ENCODE data around the gene INTS4. TPM values are rescaled to one million over a fixed set of nuclear protein-coding genes. Genes with fewer than 3 reads are reported as not detected.
"Not testable (repeated sequence)": the region's sequence is repeated elsewhere in the genome, so short reads cannot be mapped to it uniquely, and the experiment has no call there.

INTS4 gene
- total RNA-seq, 4 donors from 2014 or later: 18.8 to 73.9 (median 26.4) TPM

GRCh38 chr11:77851503-77851902 is 143.0 kb downstream of the INTS4 start:
- peaks cover 10% of the 10 kb centered on the region for H3K9me3 ChIP-seq
- no peaks in the 10 kb centered on the region for H3K27me3 ChIP-seq
- H3K36me3 ChIP-seq: peaks cover 72% of the 10 kb centered on the region
- H3K4me3 ChIP-seq: no peak overlapping the region
- TF ChIP-seq POLR2A (IDR thresholded peaks at IDR 0.05) (no peak), CTCF (IDR thresholded peaks at IDR 0.05) (no peak)
- 70% methylated on average over 1 of the region's 1 CpG for WGBS
- no peak overlapping the region for H3K27ac ChIP-seq
- no peak for DNase-seq (ENCODE audit: low spot score in 2 of 2)
- H3K4me1 ChIP-seq: no peaks in the 10 kb centered on the region

- not testable (repeated sequence) for H3K27me3 ChIP-seq; DNase-seq (ENCODE audit: low spot score in 2 of 2); H3K9me3 ChIP-seq; H3K27ac ChIP-seq; H3K4me1 ChIP-seq; H3K4me3 ChIP-seq
- 97% methylated on average over 5 of the region's 5 CpGs for WGBS
- peaks cover 72% of the 10 kb centered on the region for H3K36me3 ChIP-seq
Observed at GRCh38 chr11:77843700-77844099, 150.8 kb downstream of the INTS4 start.

- no peaks in the 10 kb centered on the region for H3K4me1 ChIP-seq
- no peaks in the 10 kb centered on the region for H3K9me3 ChIP-seq
- no peak for DNase-seq (ENCODE audit: low spot score in 2 of 2)
- no peaks in the 10 kb centered on the region for H3K27me3 ChIP-seq
- H3K4me3 ChIP-seq: no peak overlapping the region
- 83% methylated on average over 1 of the region's 1 CpG for WGBS
- no peak for TF ChIP-seq EP300 (IDR thresholded peaks at IDR 0.05)
- no peak for TF ChIP-seq POLR2AphosphoS5 (IDR thresholded peaks at IDR 0.05)
- TF ChIP-seq CTCF (IDR thresholded peaks at IDR 0.05): no peak
- no peak for TF ChIP-seq POLR2A (IDR thresholded peaks at IDR 0.05)
- H3K27ac ChIP-seq: no peak overlapping the region
- H3K36me3 ChIP-seq: peaks cover 60% of the 10 kb centered on the region
Observed at GRCh38 chr11:77842441-77843121, 151.9 kb downstream of the INTS4 start.

GRCh38 chr11:77833302-77833701 is 161.2 kb downstream of the INTS4 start:
- Histone ChIP-seq H3K4me1 (no peaks in the 10 kb centered on the region), H3K27ac (no peak overlapping the region), H3K4me3 (no peak overlapping the region), H3K27me3 (no peaks in the 10 kb centered on the region), H3K36me3 (no peaks in the 10 kb centered on the region), H3K9me3 (no peaks in the 10 kb centered on the region)
- TF ChIP-seq POLR2A (IDR thresholded peaks at IDR 0.05) (no peak), POLR2AphosphoS5 (IDR thresholded peaks at IDR 0.05) (no peak), CTCF (IDR thresholded peaks at IDR 0.05) (no peak), EP300 (IDR thresholded peaks at IDR 0.05) (no peak)
- WGBS: 96% methylated on average over 4 of the region's 4 CpGs
- DNase-seq (ENCODE audit: low spot score in 2 of 2): no peak

- TF ChIP-seq CTCF (IDR thresholded peaks at IDR 0.05) (no peak), POLR2A (IDR thresholded peaks at IDR 0.05) (no peak), POLR2AphosphoS5 (IDR thresholded peaks at IDR 0.05) (no peak), EP300 (IDR thresholded peaks at IDR 0.05) (no peak)
- H3K9me3 ChIP-seq: no peaks in the 10 kb centered on the region
- 93% methylated on average over 2 of the region's 2 CpGs for WGBS
Observed at GRCh38 chr11:77828926-77829325, 165.5 kb downstream of the INTS4 start.

More at GRCh38 chr11:77828926-77829325, 165.5 kb downstream of the INTS4 start:
- H3K27ac ChIP-seq: no peak overlapping the region
- H3K4me1 ChIP-seq: peaks cover 3% of the 10 kb centered on the region
- no peaks in the 10 kb centered on the region for H3K27me3 ChIP-seq
- no peaks in the 10 kb centered on the region for H3K36me3 ChIP-seq
- no peak for DNase-seq (ENCODE audit: low spot score in 2 of 2)
- H3K4me3 ChIP-seq: no peak overlapping the region

Other genes with a start within 250 kb of the INTS4 start
- gene RSF1, start 173.9 kb downstream of the INTS4 start, total RNA-seq: 100 to 1,000 TPM in 1 of 4 donors, 10 to 100 TPM in 3; 27.5 to 121 (median 45.5) TPM
- 10 to 100 TPM; 14.6 to 47.9 (median 36.7) TPM for gene AAMDC, start 173.5 kb downstream of the INTS4 start, total RNA-seq
- gene KCTD14, start 28.6 kb upstream of the INTS4 start, total RNA-seq: 1 to 10 TPM; 1.8 to 6.0 (median 3.3) TPM
- 100 to 1,000 TPM in 1 of 4 donors, 10 to 100 TPM in 3; 17.9 to 129 (median 47.3) TPM for gene THRSP, start 69.2 kb upstream of the INTS4 start, total RNA-seq
- 100 to 1,000 TPM; 100 to 161 (median 115) TPM for gene NDUFC2, start 85.2 kb upstream of the INTS4 start, total RNA-seq
- 10 to 100 TPM; 15.6 to 26.7 (median 21.2) TPM for gene ALG8, start 145.0 kb upstream of the INTS4 start, total RNA-seq
- gene KCTD21, start 194.0 kb upstream of the INTS4 start, total RNA-seq: 10 to 100 TPM in 1 of 4 donors, 1 to 10 TPM in 3; 3.6 to 11.1 (median 4.3) TPM
- 1 to 10 TPM; 2.3 to 9.6 (median 5.6) TPM for gene USP35, start 194.3 kb upstream of the INTS4 start, total RNA-seq